Upper lobe of left lung (tissue), 6 donors: ENCODE data around the gene OSBPL5. TPM values are rescaled to one million over a fixed set of nuclear protein-coding genes. Genes with fewer than 3 reads are reported as not detected.
"Not testable (repeated sequence)": the region's sequence is repeated elsewhere in the genome, so short reads cannot be mapped to it uniquely, and the experiment has no call there.

Experiments used
- ATAC-seq, 2 donors: fragments of 200-7000 bp; cut with Tn5 transposase; one replicate each; pipeline ENCODE4 v1.9.1; 2022; ENCODE audit warnings: mild to moderate bottlenecking in 2 of 2, moderate library complexity in 2 of 2; ENCODE audit not compliant: low FRiP score in 2 of 2
- DNase-seq, 2 donors: peaks; one replicate each; pipeline ENCODE4 v3.0.0-alpha.2; 2019 to 2020
- H3K27ac ChIP-seq, 4 donors: fragments of 200-600 bp; sonication (generic); one replicate each; pipeline ENCODE4 v1.5.1; 2016 to 2019
- H3K27me3 ChIP-seq, 4 donors: fragments of 200-600 bp; sonication (generic); one replicate each; pipeline ENCODE4 v1.5.1; 2017 to 2019
- H3K36me3 ChIP-seq, 4 donors: fragments of 200-600 bp; sonication (generic); one replicate each; pipeline ENCODE4 v1.5.1; 2016 to 2019
- H3K4me1 ChIP-seq, 4 donors: fragments of 200-600 bp; sonication (generic); one replicate each; pipeline ENCODE4 v1.5.1; 2018 to 2019
- H3K4me3 ChIP-seq, 4 donors: fragments of 200-600 bp; sonication (generic); one replicate each; pipeline ENCODE4 v1.5.1; 2017 to 2019; ENCODE audit warnings: mild to moderate bottlenecking in 2 of 4, moderate library complexity in 1 of 4
- H3K9me3 ChIP-seq, 4 donors: fragments of 200-600 bp; sonication (generic); one replicate each; pipeline ENCODE4 v1.5.1; 2018 to 2019
- EP300 ChIP-seq, 4 donors: sonication (generic); formaldehyde crosslinking; IDR thresholded peaks; one replicate each; pipeline ENCODE4 v1.5.1; 2017; ENCODE audit warnings: antibody characterized with exemption in 4 of 4, control low read depth in 2 of 4
- POLR2A ChIP-seq, 4 donors: fragments of 450-650 bp; IDR thresholded peaks; one replicate each; pipeline ENCODE4 v1.5.1; 2016 to 2017; ENCODE audit warnings: antibody characterized with exemption in 4 of 4, mild to moderate bottlenecking in 2 of 4
- POLR2AphosphoS5 ChIP-seq, 2 donors: sonication (generic); formaldehyde crosslinking; IDR thresholded peaks; one replicate each; pipeline ENCODE4 v1.5.1; 2017; ENCODE audit warnings: antibody characterized with exemption in 2 of 2
- WGBS, 2 donors: methylation state at CpG; one replicate each; pipeline ENCODE4 v1.1.5; 2017 to 2018; 5-methylcytosine and 5-hydroxymethylcytosine counted together
- total RNA-seq, 6 donors: library from RNA; depleted of rRNA in 4 of 6; stranded (reverse); fragments of >200 nt in 4 of 6; gene quantifications; one replicate each; pipeline versions ENCODE4 v1.1.0 to v1.2.1, GENCODE V29; 2016 to 2021
- TF ChIP-seq, protein P1 (sequence below), 6 experiments: fragments of 450-650 bp in 4 of 6; fragments of 200-600 bp in 2 of 6; sonication (generic) in 2 of 6; IDR thresholded peaks; one replicate each; pipeline ENCODE4 v1.5.1; 2016 to 2019; ENCODE audit warnings: antibody characterized with exemption in 6 of 6
- donor health status: DM: no; HTN: no; CAD: no; lungs with moderate emphysema.
- donor health status: DM: no; HTN: yes; CAD: no; lungs with severe emphysema.

Gene OSBPL5
- total RNA-seq, 6 donors from 2014 or later: 23.4 to 66.9 (median 48.3) TPM

- ATAC-seq: peak in 1 of 2 donors; percentile 31
- Histone ChIP-seq H3K27me3 (no peaks in the 10 kb centered on the region), H3K4me3 (no peak overlapping the region), H3K9me3 (no peaks in the 10 kb centered on the region), H3K27ac (no peak overlapping the region), H3K4me1 (no peaks in the 10 kb centered on the region), H3K36me3 (no peaks in the 10 kb centered on the region)
- TF ChIP-seq EP300 (IDR thresholded peaks at IDR 0.05) (no peak), POLR2A (IDR thresholded peaks at IDR 0.05) (no peak)
- TF ChIP-seq, protein P1, sequence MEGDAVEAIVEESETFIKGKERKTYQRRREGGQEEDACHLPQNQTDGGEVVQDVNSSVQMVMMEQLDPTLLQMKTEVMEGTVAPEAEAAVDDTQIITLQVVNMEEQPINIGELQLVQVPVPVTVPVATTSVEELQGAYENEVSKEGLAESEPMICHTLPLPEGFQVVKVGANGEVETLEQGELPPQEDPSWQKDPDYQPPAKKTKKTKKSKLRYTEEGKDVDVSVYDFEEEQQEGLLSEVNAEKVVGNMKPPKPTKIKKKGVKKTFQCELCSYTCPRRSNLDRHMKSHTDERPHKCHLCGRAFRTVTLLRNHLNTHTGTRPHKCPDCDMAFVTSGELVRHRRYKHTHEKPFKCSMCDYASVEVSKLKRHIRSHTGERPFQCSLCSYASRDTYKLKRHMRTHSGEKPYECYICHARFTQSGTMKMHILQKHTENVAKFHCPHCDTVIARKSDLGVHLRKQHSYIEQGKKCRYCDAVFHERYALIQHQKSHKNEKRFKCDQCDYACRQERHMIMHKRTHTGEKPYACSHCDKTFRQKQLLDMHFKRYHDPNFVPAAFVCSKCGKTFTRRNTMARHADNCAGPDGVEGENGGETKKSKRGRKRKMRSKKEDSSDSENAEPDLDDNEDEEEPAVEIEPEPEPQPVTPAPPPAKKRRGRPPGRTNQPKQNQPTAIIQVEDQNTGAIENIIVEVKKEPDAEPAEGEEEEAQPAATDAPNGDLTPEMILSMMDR (IDR thresholded peaks at IDR 0.05): no peak
- no peak for DNase-seq
- WGBS, 2 donors: 70 to 76% methylated on average over 4 to 6 of the region's 8 CpGs
Measured at GRCh38 chr11:3074912-3075589, 90.1 kb downstream of the OSBPL5 start.

- no peak overlapping the region for H3K27ac ChIP-seq
- WGBS, 2 donors: 55 to 64% methylated on average over 3 of the region's 3 CpGs
- ATAC-seq: peak; percentile 12 to 65
Measured at GRCh38 chr11:3073029-3073435, 92.1 kb downstream of the OSBPL5 start.

DNA sequence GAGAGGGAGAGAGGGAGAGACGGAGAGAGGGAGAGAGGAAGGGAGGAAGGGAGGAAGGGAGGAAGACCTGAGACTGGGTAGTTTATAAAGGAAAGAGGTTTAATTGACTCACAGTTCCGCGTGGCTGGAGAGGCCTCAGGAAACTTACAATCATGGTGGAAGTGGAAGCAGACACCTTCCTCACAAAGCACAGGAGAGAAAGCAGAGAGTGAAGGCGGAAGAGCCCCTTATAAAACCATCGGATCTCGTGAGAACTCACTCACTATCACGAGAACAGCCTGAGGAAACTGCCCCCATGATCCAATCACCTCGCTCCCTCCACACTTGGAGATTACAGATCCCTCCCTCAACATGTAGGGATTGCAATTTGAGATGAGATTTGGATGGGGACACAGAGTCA, 95.7 kb downstream of the OSBPL5 start:
- TF ChIP-seq EP300 (IDR thresholded peaks at IDR 0.05) (no peak), POLR2AphosphoS5 (IDR thresholded peaks at IDR 0.05) (no peak), POLR2A (IDR thresholded peaks at IDR 0.05) (no peak)
- TF ChIP-seq, protein P1 (IDR thresholded peaks at IDR 0.05): no peak
- WGBS, 2 donors: 84 to 89% methylated on average over 7 to 8 of the region's 8 CpGs
- Histone ChIP-seq H3K4me1 (no peaks in the 10 kb centered on the region), H3K36me3 (no peaks in the 10 kb centered on the region), H3K9me3 (no peaks in the 10 kb centered on the region), H3K4me3 (no peak overlapping the region), H3K27me3 (no peaks in the 10 kb centered on the region), H3K27ac (no peak overlapping the region)
- ATAC-seq: no peak
- no peak for DNase-seq

More at GRCh38 chr11:3073029-3073435, 92.1 kb downstream of the OSBPL5 start:
- DNase-seq: peak in 1 of 2 donors; percentile 53
- Histone ChIP-seq H3K4me3 (no peak overlapping the region), H3K9me3 (no peaks in the 10 kb centered on the region), H3K36me3 (no peaks in the 10 kb centered on the region), H3K27me3 (no peaks in the 10 kb centered on the region), H3K4me1 (no peaks in the 10 kb centered on the region)
- no peak for TF ChIP-seq POLR2AphosphoS5 (IDR thresholded peaks at IDR 0.05)
- TF ChIP-seq, protein P1 (IDR thresholded peaks at IDR 0.05): no peak
- no peak for TF ChIP-seq EP300 (IDR thresholded peaks at IDR 0.05)
- no peak for TF ChIP-seq POLR2A (IDR thresholded peaks at IDR 0.05)

GRCh38 chr11:3066308-3066707, 98.8 kb downstream of the OSBPL5 start:
- not testable (repeated sequence) for H3K4me3 ChIP-seq, ATAC-seq, H3K27me3 ChIP-seq, H3K36me3 ChIP-seq, H3K9me3 ChIP-seq, DNase-seq, H3K27ac ChIP-seq, H3K4me1 ChIP-seq
- 96% methylated on average over 3 of the region's 3 CpGs for WGBS, 2 donors

GRCh38 chr11:3064709-3065108, 100.4 kb downstream of the OSBPL5 start:
- not testable (repeated sequence) for H3K9me3 ChIP-seq, ATAC-seq, H3K27me3 ChIP-seq, H3K4me1 ChIP-seq, DNase-seq, H3K36me3 ChIP-seq, H3K4me3 ChIP-seq, H3K27ac ChIP-seq
- WGBS, 2 donors: 84 to 85% methylated on average over 6 of the region's 6 CpGs

GRCh38 chr11:3063876-3064275, 101.2 kb downstream of the OSBPL5 start:
- H3K4me3 ChIP-seq, H3K36me3 ChIP-seq, H3K27me3 ChIP-seq, ATAC-seq, DNase-seq, H3K27ac ChIP-seq, H3K9me3 ChIP-seq, H3K4me1 ChIP-seq: not testable (repeated sequence)
- WGBS, 2 donors: 82 to 85% methylated on average over 8 of the region's 8 CpGs

- 86 to 88% methylated on average over 4 of the region's 4 CpGs for WGBS, 2 donors
- not testable (repeated sequence) for H3K27me3 ChIP-seq, H3K27ac ChIP-seq, H3K4me1 ChIP-seq, H3K36me3 ChIP-seq, DNase-seq, ATAC-seq, H3K4me3 ChIP-seq, H3K9me3 ChIP-seq
Measured at GRCh38 chr11:3063432-3063831, 101.7 kb downstream of the OSBPL5 start.
